ENCODE results near the gene DTX4. TPM values are rescaled to one million over a fixed set of nuclear protein-coding genes. Genes with fewer than 3 reads are reported as not detected.
A peak's percentile ranks its signal among the peaks of the same experiment; 100 is the strongest.

The DTX4 gene
- total RNA-seq, 1 experiment from 2014 or later, result 1.9 TPM

- no peaks in the 10 kb centered on the region for H3K36me3 ChIP-seq (ENCODE audit: insufficient read depth, low read length, poor library complexity, severe bottlenecking)
- no peak for TF ChIP-seq EZH2 (IDR thresholded peaks at IDR 0.05; ENCODE audit: borderline replicate concordance, low read depth, low read length, poor library complexity, severe bottlenecking)
- peak; percentile 94 for TF ChIP-seq CTCF (conservative IDR thresholded peaks at IDR 0.05; ENCODE audit: low read depth, low read length)
- no peaks in the 10 kb centered on the region for H3K27me3 ChIP-seq (replicated peaks; ENCODE audit: insufficient read depth, low read depth, low read length, poor library complexity)
- CTCF ChIA-PET, result interaction anchor here (0.6 to 1.6 kb wide), 21 partner anchors 8 to 626 kb away, joined by 3 to 13 read pairs (median 4); partner anchors contain the start of genes DTX4, FAM111A and OR5A2
- intact Hi-C loops (cut with micrococcal nuclease; ENCODE audit: unreplicated experiment), result loop anchor here (1.0 to 10.0 kb wide), 6 partner anchors 62 to 584 kb away; partner anchors contain the start of genes LPXN, OR5A2 and ZFP91
- H3K27ac ChIP-seq (ENCODE audit: low read depth, low read length, poor library complexity, severe bottlenecking), result no peak overlapping the region
- no TSS peak for BruUV-seq (replicated peaks)
- POLR2A ChIA-PET (ENCODE audit: low non-redundant PET), result no interaction called here
- DNase-seq (ENCODE audit: low spot score), result peak; percentile 87
- no peaks in the 10 kb centered on the region for H3K9me3 ChIP-seq (ENCODE audit: low read depth, low read length, poor library complexity, severe bottlenecking)
- no peak overlapping the region for H3K4me3 ChIP-seq (ENCODE audit: low read depth, low read length, poor library complexity, severe bottlenecking)
- no peaks in the 10 kb centered on the region for H3K4me1 ChIP-seq (ENCODE audit: insufficient read depth, low read length, poor library complexity, severe bottlenecking)
Observed at GRCh38 chr11:59158206-59159068, 13.5 kb upstream of the DTX4 start.

- Histone ChIP-seq H3K9me3 (ENCODE audit: low read depth, low read length, poor library complexity, severe bottlenecking) (no peaks in the 10 kb centered on the region), H3K27ac (ENCODE audit: low read depth, low read length, poor library complexity, severe bottlenecking) (no peak overlapping the region), H3K27me3 (replicated peaks; ENCODE audit: insufficient read depth, low read depth, low read length, poor library complexity) (peaks cover 4% of the 10 kb centered on the region), H3K4me3 (ENCODE audit: low read depth, low read length, poor library complexity, severe bottlenecking) (no peak overlapping the region), H3K4me1 (ENCODE audit: insufficient read depth, low read length, poor library complexity, severe bottlenecking) (no peaks in the 10 kb centered on the region), H3K36me3 (ENCODE audit: insufficient read depth, low read length, poor library complexity, severe bottlenecking) (no peaks in the 10 kb centered on the region)
- ChIA-PET CTCF (interaction anchor here (0.9 kb wide), 1 partner anchor 23 kb away, joined by 3 read pairs; no protein-coding TSS in a partner anchor), POLR2A (ENCODE audit: low non-redundant PET) (no interaction called here)
- no peak for DNase-seq (ENCODE audit: low spot score)
- intact Hi-C loops (cut with micrococcal nuclease; ENCODE audit: unreplicated experiment), result no loop called here
- TF ChIP-seq EZH2 (IDR thresholded peaks at IDR 0.05; ENCODE audit: borderline replicate concordance, low read depth, low read length, poor library complexity, severe bottlenecking) (no peak), CTCF (conservative IDR thresholded peaks at IDR 0.05; ENCODE audit: low read depth, low read length) (no peak)
- no TSS peak for BruUV-seq (replicated peaks)
Observed at GRCh38 chr11:59164028-59164427, 7.9 kb upstream of the DTX4 start.

- Histone ChIP-seq H3K27me3 (replicated peaks; ENCODE audit: insufficient read depth, low read depth, low read length, poor library complexity) (peaks cover 7% of the 10 kb centered on the region), H3K9me3 (ENCODE audit: low read depth, low read length, poor library complexity, severe bottlenecking) (no peaks in the 10 kb centered on the region), H3K4me1 (ENCODE audit: insufficient read depth, low read length, poor library complexity, severe bottlenecking) (peaks cover 22% of the 10 kb centered on the region), H3K36me3 (ENCODE audit: insufficient read depth, low read length, poor library complexity, severe bottlenecking) (no peaks in the 10 kb centered on the region), H3K27ac (ENCODE audit: low read depth, low read length, poor library complexity, severe bottlenecking) (no peak overlapping the region), H3K4me3 (ENCODE audit: low read depth, low read length, poor library complexity, severe bottlenecking) (peak overlapping the region; percentile 50)
- DNase-seq (ENCODE audit: low spot score), result no peak
- ChIA-PET CTCF (interaction anchor here (0.8 to 2.9 kb wide), 9 partner anchors 14 to 508 kb away, joined by 3 to 35 read pairs (median 8); partner anchors contain the start of gene OR5A2), POLR2A (ENCODE audit: low non-redundant PET) (interaction anchor here (0.7 kb wide), 1 partner anchor 308 kb away, joined by 3 read pairs; no protein-coding TSS in a partner anchor)
- no TSS peak for BruUV-seq (replicated peaks)
- no peak for TF ChIP-seq CTCF (conservative IDR thresholded peaks at IDR 0.05; ENCODE audit: low read depth, low read length)
- no peak for TF ChIP-seq EZH2 (IDR thresholded peaks at IDR 0.05; ENCODE audit: borderline replicate concordance, low read depth, low read length, poor library complexity, severe bottlenecking)
- intact Hi-C loops (cut with micrococcal nuclease; ENCODE audit: unreplicated experiment), result loop anchor here (2.0 kb wide), 1 partner anchor 14 kb away; no protein-coding TSS in a partner anchor
Observed at GRCh38 chr11:59172345-59173079, 580 bp downstream of the DTX4 start.
